NOMO-1 treated with dmso at 0.1 percent for 144 hours (cell line): ENCODE results near the gene TCF7L2.

Experiments used
- DNase-seq: peaks from one replicate; lab custom pipeline; 2025; ENCODE audit not compliant: unreplicated experiment; lab: John Stamatoyannopoulos, UW

Gene TCF7L2

GRCh38 chr10:112963835-112964234 lies 13.8 kb downstream of the TCF7L2 start:
- DNase-seq = no peak

- DNase-seq = no peak
Measured at GRCh38 chr10:112964482-112964881, 14.4 kb downstream of the TCF7L2 start.

GRCh38 chr10:112966194-112966855 lies 16.3 kb downstream of the TCF7L2 start:
- no peak for DNase-seq

- DNase-seq = no peak
Measured at GRCh38 chr10:112967200-112967599, 17.2 kb downstream of the TCF7L2 start.

GRCh38 chr10:112969131-112969530 lies 19.1 kb downstream of the TCF7L2 start:
- no peak for DNase-seq

GRCh38 chr10:112969542-112969941 lies 19.5 kb downstream of the TCF7L2 start:
- no peak for DNase-seq

GRCh38 chr10:112970021-112970420 lies 20.0 kb downstream of the TCF7L2 start:
- DNase-seq = no peak

GRCh38 chr10:112972606-112973005 lies 22.6 kb downstream of the TCF7L2 start:
- DNase-seq = no peak

GRCh38 chr10:112973046-112973445 lies 23.0 kb downstream of the TCF7L2 start:
- no peak for DNase-seq

GRCh38 chr10:112973805-112974204 lies 23.8 kb downstream of the TCF7L2 start:
- no peak for DNase-seq

GRCh38 chr10:112977426-112977898 lies 27.4 kb downstream of the TCF7L2 start:
- no peak for DNase-seq

GRCh38 chr10:112979927-112980326 lies 29.9 kb downstream of the TCF7L2 start:
- DNase-seq = no peak

GRCh38 chr10:112980937-112981336 lies 30.9 kb downstream of the TCF7L2 start:
- no peak for DNase-seq

- no peak for DNase-seq
Measured at GRCh38 chr10:112981553-112981952, 31.5 kb downstream of the TCF7L2 start.

GRCh38 chr10:112983444-112984056 lies 33.5 kb downstream of the TCF7L2 start:
- DNase-seq = no peak

GRCh38 chr10:112984756-112985155 lies 34.7 kb downstream of the TCF7L2 start:
- no peak for DNase-seq

- DNase-seq = peak; percentile 89
Measured at GRCh38 chr10:112985690-112986543, 35.9 kb downstream of the TCF7L2 start.

- no peak for DNase-seq
Measured at GRCh38 chr10:112986544-112987190, 36.6 kb downstream of the TCF7L2 start.

- DNase-seq = no peak
Measured at GRCh38 chr10:112988839-112989406, 38.9 kb downstream of the TCF7L2 start.

- DNase-seq = no peak
Measured at GRCh38 chr10:112989826-112990225, 39.8 kb downstream of the TCF7L2 start.

GRCh38 chr10:112990271-112990670 lies 40.2 kb downstream of the TCF7L2 start:
- no peak for DNase-seq
